ENCODE measurements around the gene CCDC196. TPM values are rescaled to one million over a fixed set of nuclear protein-coding genes. Genes with fewer than 3 reads are reported as not detected.

CCDC196 gene
- total RNA-seq, 1 experiment from 2014 or later: not detected

DNA sequence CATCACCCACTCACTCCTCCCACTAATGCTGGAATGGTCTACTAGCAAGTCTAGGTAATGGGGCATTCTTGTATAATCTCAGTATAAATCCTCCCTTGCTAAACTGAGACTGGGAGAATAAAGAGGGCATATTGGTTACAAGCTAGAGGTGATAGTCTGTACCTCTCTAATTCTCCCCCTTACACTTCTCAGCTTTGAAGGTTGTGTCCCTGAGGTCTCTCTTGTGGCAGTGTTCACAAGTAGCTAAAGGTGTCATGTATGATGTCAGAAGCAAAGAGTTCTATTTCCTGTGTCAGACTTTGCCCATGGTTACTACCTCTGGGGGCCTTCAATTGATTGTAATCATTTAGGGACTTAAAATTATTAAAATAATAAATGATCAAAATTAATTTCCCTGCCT lies 26.6 kb upstream of the CCDC196 start:
- no peak overlapping the region for H3K4me3 Mint-ChIP-seq
- no peak overlapping the region for H3K23ac ChIP-seq (ENCODE audit: insufficient read length, low read depth, low read length)
- H3K79me1 ChIP-seq (ENCODE audit: insufficient read depth, low read depth, low read length, poor library complexity, severe bottlenecking): no peaks in the 10 kb centered on the region
- no peak overlapping the region for H2BK120ac ChIP-seq (ENCODE audit: low read depth, low read length, poor library complexity, severe bottlenecking)
- no peak overlapping the region for H3K9ac ChIP-seq (ENCODE audit: extremely low read depth, insufficient read length, low read length)
- no peak overlapping the region for H3K4me2 ChIP-seq (ENCODE audit: insufficient read depth, insufficient read length, low read length)
- no peaks in the 10 kb centered on the region for H3K79me2 ChIP-seq (ENCODE audit: insufficient read depth, low read length)
- no peaks in the 10 kb centered on the region for H4K20me1 ChIP-seq (ENCODE audit: control insufficient read depth, insufficient read depth, insufficient read length)
- H4K91ac ChIP-seq (ENCODE audit: insufficient read length, low read depth, low read length): no peak overlapping the region
- no peak overlapping the region for H2BK12ac ChIP-seq (ENCODE audit: insufficient read length, low read depth, low read length)
- no peak overlapping the region for H4K5ac ChIP-seq (ENCODE audit: insufficient read length, low read depth, low read length)
- no peak overlapping the region for H4K8ac ChIP-seq (replicated peaks; ENCODE audit: insufficient read length, low read depth, low read length)
- no peaks in the 10 kb centered on the region for H3K27me3 Mint-ChIP-seq (ENCODE audit: low read depth)
- no peaks in the 10 kb centered on the region for H3K9me3 ChIP-seq (ENCODE audit: control insufficient read depth, low read depth, low read length)
- TF ChIP-seq CTCF (conservative IDR thresholded peaks at IDR 0.05): no peak
- no peak overlapping the region for H2AK5ac ChIP-seq (ENCODE audit: insufficient read length, low read length)
- no peak overlapping the region for H3K27ac ChIP-seq (ENCODE audit: insufficient read length, low read depth, low read length)
- H2BK5ac ChIP-seq (ENCODE audit: insufficient read length, low read length): no peak overlapping the region
- H3T11ph ChIP-seq (ENCODE audit: low read length): no peak overlapping the region
- H2BK20ac ChIP-seq (ENCODE audit: low read depth, low read length, poor library complexity, severe bottlenecking): no peak overlapping the region
- no peaks in the 10 kb centered on the region for H3K23me2 ChIP-seq (ENCODE audit: insufficient read length, low read depth, low read length, poor library complexity, severe bottlenecking)
- H3K9me3 Mint-ChIP-seq: peaks cover 4 to 12% of the 10 kb centered on the region in 2 experiments; a peak in 4 of 5 replicates
- no peak overlapping the region for H2BK15ac ChIP-seq (ENCODE audit: low read depth, low read length)
- H2AFZ ChIP-seq (ENCODE audit: low read length): no peak overlapping the region
- no peak overlapping the region for H3K18ac ChIP-seq (ENCODE audit: insufficient read length, low read depth, low read length)
- H3K4me1 Mint-ChIP-seq: no peaks in the 10 kb centered on the region
- no peak overlapping the region for H3K4ac ChIP-seq (ENCODE audit: low read depth, low read length)
- no peaks in the 10 kb centered on the region for H3K27me3 ChIP-seq (ENCODE audit: insufficient read depth, low read length)
- DNase-seq: no peak
- H3K14ac ChIP-seq (ENCODE audit: insufficient read depth, low read length): no peak overlapping the region
- H3K27ac Mint-ChIP-seq: no peak overlapping the region
- H3K56ac ChIP-seq (ENCODE audit: insufficient read length, low read depth, low read length): no peak overlapping the region
- no peaks in the 10 kb centered on the region for H3K4me1 ChIP-seq (ENCODE audit: insufficient read depth, low read length)
- no peaks in the 10 kb centered on the region; a peak in 2 of 7 replicates for H3K36me3 Mint-ChIP-seq (ENCODE audit: insufficient read depth in 1 of 3, low read depth in 3 of 3)

Measured in H9 (cell line).